Chondrocyte (in vitro differentiated cells): ENCODE results near the gene CLN3. TPM values are rescaled to one million over a fixed set of nuclear protein-coding genes. Genes with fewer than 3 reads are reported as not detected.

Experiments used
- DNase-seq: peaks from one replicate; pipeline ENCODE4 v3.0.0; 2021; ENCODE audit warnings: mixed read lengths, low spot score
- H3K27ac Mint-ChIP-seq: one replicate; pipeline ENCODE4 v1.8.0; 2021; ENCODE audit warnings: mild to moderate bottlenecking, moderate library complexity, mixed read lengths; ENCODE audit not compliant: unreplicated experiment
- H3K27me3 Mint-ChIP-seq: 2 replicates; pipeline ENCODE4 v1.8.0; 2021; ENCODE audit warnings: low read depth, mixed read lengths
- H3K36me3 Mint-ChIP-seq: 2 replicates; pipeline ENCODE4 v1.8.0; 2021; ENCODE audit warnings: low read depth, mixed read lengths
- H3K4me1 Mint-ChIP-seq: 2 replicates; pipeline ENCODE4 v1.8.0; 2021; ENCODE audit warnings: low read depth, mild to moderate bottlenecking, mixed read lengths
- H3K4me3 Mint-ChIP-seq: one replicate; pipeline ENCODE4 v1.8.0; 2021; ENCODE audit warnings: mild to moderate bottlenecking, moderate library complexity, mixed read lengths; ENCODE audit not compliant: unreplicated experiment
- H3K9me3 Mint-ChIP-seq: 2 replicates; pipeline ENCODE4 v1.8.0; 2021; ENCODE audit warnings: low read depth, mixed read lengths
- total RNA-seq: library from RNA; stranded (reverse); gene quantifications from 3 replicates; pipeline ENCODE4 v1.2.1, GENCODE V29; 2021
- TF ChIP-seq, protein P1 (sequence below): fragments of 200-600 bp; sonication (generic); IDR thresholded peaks from 2 replicates; pipeline ENCODE4 v1.5.0; 2021; ENCODE audit warnings: antibody characterized with exemption, mild to moderate bottlenecking, moderate library complexity

The CLN3 gene
- total RNA-seq, 1 donor from 2014 or later, result 31.7 TPM

DNA sequence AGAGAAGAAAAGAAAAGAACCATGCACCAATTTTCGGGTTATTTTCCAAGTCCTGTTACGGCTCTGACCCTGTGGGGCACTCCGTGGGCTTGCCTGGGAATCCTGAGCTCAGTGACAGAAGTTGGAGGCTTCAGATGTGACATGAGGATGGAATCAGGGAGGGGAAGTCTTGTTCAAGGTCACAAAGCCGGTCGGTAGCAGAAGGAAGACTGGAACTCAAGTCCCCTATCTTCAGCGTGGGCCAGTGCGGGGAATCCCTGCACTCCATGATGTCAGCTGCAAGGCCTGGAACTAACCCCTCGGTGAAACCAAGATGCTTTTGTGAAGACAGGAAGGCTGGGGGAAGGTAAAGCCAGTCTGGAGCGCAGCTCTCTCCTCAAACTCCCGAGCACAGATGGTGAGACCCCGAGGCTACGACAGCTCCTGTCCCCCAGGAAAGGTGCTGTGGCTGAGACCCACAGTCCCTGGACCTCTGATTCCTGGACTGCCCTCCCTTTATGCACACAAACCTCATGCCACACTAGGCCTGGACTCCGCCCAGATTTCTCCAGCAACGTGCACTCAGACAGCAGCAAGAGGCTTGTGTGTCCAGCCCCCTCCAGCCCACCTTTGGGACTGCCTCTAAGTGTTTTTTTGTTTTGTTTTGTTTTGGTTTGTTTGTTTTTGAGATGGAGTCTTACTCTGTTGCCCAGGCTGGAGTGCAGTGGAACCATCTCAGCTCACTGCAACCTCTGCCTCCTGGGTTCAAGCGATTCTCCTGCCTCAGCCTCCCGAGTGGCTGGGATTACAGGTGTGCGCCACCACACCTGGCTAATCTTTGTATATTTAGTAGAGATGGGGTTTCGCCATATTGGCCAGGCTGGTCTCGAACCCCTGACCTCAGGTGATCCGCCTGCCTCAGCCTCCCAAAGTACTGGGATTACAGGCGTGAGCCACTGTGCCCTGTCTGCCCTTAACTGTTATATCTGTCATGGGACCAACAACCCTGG lies 20.2 kb upstream of the CLN3 start:
- Mint-ChIP-seq H3K4me3 (no peak overlapping the region), H3K36me3 (no peaks in the 10 kb centered on the region), H3K4me1 (peaks cover 7% of the 10 kb centered on the region), H3K27ac (no peak overlapping the region), H3K9me3 (no peaks in the 10 kb centered on the region), H3K27me3 (no peaks in the 10 kb centered on the region)
- DNase-seq, result no peak
- TF ChIP-seq, protein P1, sequence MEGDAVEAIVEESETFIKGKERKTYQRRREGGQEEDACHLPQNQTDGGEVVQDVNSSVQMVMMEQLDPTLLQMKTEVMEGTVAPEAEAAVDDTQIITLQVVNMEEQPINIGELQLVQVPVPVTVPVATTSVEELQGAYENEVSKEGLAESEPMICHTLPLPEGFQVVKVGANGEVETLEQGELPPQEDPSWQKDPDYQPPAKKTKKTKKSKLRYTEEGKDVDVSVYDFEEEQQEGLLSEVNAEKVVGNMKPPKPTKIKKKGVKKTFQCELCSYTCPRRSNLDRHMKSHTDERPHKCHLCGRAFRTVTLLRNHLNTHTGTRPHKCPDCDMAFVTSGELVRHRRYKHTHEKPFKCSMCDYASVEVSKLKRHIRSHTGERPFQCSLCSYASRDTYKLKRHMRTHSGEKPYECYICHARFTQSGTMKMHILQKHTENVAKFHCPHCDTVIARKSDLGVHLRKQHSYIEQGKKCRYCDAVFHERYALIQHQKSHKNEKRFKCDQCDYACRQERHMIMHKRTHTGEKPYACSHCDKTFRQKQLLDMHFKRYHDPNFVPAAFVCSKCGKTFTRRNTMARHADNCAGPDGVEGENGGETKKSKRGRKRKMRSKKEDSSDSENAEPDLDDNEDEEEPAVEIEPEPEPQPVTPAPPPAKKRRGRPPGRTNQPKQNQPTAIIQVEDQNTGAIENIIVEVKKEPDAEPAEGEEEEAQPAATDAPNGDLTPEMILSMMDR, result no peak

DNA sequence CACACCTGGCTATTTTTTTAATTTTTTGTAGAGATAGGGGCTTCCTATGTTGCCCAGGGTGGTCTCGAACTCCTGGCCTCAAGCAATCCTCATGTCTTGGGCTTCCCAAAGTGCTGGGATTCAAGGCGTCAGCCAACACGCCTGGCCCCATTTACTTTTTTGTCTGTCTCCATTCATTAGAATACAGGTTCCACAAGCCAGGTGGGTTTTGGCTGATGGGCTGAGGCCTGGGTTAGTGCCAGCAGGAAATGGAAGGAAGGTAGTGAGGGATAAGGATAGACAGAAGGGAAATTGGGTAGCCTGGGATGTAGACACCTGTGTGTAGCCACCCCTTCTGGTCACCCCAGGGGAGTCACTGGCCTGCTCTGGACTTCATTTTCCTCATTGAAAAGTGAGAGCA lies 19.2 kb upstream of the CLN3 start:
- Mint-ChIP-seq H3K27me3 (peaks cover 5% of the 10 kb centered on the region), H3K36me3 (no peaks in the 10 kb centered on the region), H3K4me3 (no peak overlapping the region), H3K27ac (no peak overlapping the region), H3K4me1 (peaks cover 7% of the 10 kb centered on the region), H3K9me3 (no peaks in the 10 kb centered on the region)
- TF ChIP-seq, protein P1, result no peak
- DNase-seq, result no peak

DNA sequence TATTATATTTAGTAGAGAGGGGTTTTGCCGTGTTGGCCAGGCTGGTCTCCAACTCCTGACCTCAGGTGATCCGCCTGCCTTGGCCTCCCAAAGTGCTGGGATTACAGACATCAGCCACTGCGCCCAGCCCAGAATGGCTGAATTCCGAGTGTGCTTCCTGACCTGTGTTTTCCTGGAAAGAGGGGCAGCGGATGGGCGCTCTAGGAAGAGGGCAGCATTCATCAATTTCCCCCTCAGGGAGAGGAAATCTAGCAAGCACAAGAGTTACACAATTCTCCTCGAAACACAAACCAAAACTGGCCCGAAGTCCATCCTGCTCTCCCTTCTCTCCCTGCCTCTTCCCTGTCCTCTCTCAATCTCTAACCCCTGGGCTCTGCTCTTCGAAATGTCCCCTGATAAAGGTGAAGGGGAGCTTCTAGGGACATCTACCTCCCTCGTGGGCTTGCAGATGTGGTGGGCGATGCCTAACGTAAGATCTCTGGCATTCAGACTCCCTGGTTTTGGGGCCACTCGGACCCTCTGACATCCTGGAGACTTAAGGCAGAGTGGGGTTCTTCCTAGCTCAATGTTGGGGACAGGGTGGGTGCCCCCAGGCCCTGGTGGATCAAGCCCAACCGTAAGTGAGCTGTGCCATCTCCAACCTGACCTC lies 13.7 kb upstream of the CLN3 start:
- Mint-ChIP-seq H3K4me3 (no peak overlapping the region), H3K27ac (no peak overlapping the region), H3K4me1 (no peaks in the 10 kb centered on the region), H3K9me3 (no peaks in the 10 kb centered on the region), H3K27me3 (peaks cover 11% of the 10 kb centered on the region), H3K36me3 (no peaks in the 10 kb centered on the region)
- TF ChIP-seq, protein P1, result no peak
- DNase-seq, result no peak

DNA sequence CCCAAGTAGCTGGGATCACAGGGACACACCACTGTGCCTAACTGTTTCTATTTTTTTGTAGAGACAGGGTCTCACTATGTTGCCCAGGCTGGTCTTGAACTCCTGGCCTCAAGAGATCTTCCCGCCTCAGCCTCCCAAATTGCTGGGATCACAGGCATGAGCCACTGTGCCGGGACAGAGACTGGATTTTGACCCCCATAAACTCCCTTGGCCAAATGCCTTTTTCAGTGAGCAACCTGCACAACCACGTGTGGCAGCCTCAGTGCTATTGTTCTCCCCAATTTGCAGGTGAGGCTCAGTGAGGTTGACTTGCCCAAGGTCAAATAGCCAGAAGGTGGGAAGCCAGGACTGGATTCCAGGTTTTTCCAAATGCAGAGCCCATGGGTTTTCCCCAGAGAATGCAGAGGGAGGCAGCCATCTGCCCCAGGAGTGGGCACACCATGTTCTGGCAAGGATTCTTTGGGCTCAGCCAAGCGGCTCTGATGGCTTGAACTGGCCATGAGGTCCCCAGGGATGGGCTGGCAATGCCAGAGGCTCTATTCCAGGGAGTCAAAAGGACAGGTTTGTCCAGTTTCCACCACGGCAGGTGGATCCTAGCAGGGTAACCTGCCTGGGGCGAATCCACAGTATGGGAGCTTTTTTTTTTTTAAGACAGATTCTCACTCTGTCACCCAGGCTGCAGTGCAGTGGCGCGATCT lies 13.0 kb upstream of the CLN3 start:
- Mint-ChIP-seq H3K9me3 (no peaks in the 10 kb centered on the region), H3K4me1 (no peaks in the 10 kb centered on the region), H3K27ac (no peak overlapping the region), H3K36me3 (no peaks in the 10 kb centered on the region), H3K4me3 (no peak overlapping the region), H3K27me3 (peaks cover 11% of the 10 kb centered on the region)
- DNase-seq, result no peak
- TF ChIP-seq, protein P1, result no peak
